Measurements from ENCODE around the gene HOXB4. TPM values are rescaled to one million over a fixed set of nuclear protein-coding genes. Genes with fewer than 3 reads are reported as not detected.

Gene HOXB4
- total and polyA plus RNA-seq, 10 of the 15 experiments (the other 5 are each of a cell fraction or from before 2014, with no cell fraction given), result 0.35 to 5.8 (median 3.0) TPM

- ChIA-PET RAD21 (ENCODE audit: unreplicated experiment) (no interaction called here), POLR2A (no interaction called here), CTCF (interaction anchor here (0.6 kb wide), 1 partner anchor 191 kb away, joined by 3 read pairs; no protein-coding TSS in a partner anchor), SMC1A (ENCODE audit: uncharacterized antibody, unreplicated experiment) (interaction anchor here (0.6 to 0.9 kb wide), 2 partner anchors 9 to 40 kb away, joined by 3 to 4 read pairs; no protein-coding TSS in a partner anchor)
- Histone ChIP-seq H3K4me3 (no peak overlapping the region), H3K36me3 (ENCODE audit: control insufficient read depth in 2 of 2, insufficient read depth in 2 of 2, low read length in 1 of 2) (peaks cover 0 to 6% of the 10 kb centered on the region in 2 experiments; a peak in 2 of 4 replicates), H3K9ac (ENCODE audit: control insufficient read depth, insufficient read depth, low read length) (no peak overlapping the region), H3K4me1 (ENCODE audit: control insufficient read depth, insufficient read depth, low read length) (no peaks in the 10 kb centered on the region), H3K27ac (ENCODE audit: control insufficient read depth, insufficient read depth) (no peak overlapping the region), H2AFZ (ENCODE audit: control insufficient read depth, low read depth, low read length) (no peak overlapping the region), H3K9me3 (replicated peaks; ENCODE audit: control insufficient read depth, insufficient read depth, low read length) (no peaks in the 10 kb centered on the region), H3K79me2 (ENCODE audit: control insufficient read depth, insufficient read depth, low read length) (no peaks in the 10 kb centered on the region), H4K20me1 (ENCODE audit: control insufficient read depth, insufficient read depth) (no peaks in the 10 kb centered on the region), H3K27me3 (replicated peaks in 1 of 2; ENCODE audit: control insufficient read depth in 2 of 2, insufficient read depth in 2 of 2, low read length in 1 of 2) (no peaks in the 10 kb centered on the region), H3K4me2 (ENCODE audit: control insufficient read depth, insufficient read depth) (no peak overlapping the region)
- DNase-seq (ENCODE audit: low read depth, low spot score) (no peak), FAIRE-seq (no peak), ATAC-seq (no peak)
- intact Hi-C loops (cut with micrococcal nuclease; ENCODE audit: unreplicated experiment), result no loop called here
- in situ Hi-C loops (cut with MboI), result no loop called here
- WGBS (ENCODE audit: insufficient coverage, insufficient replicate concordance, low lambda C conversion rate, missing lambda C conversion rate), result 40% methylated on average over 4 of the region's 5 CpGs
- no TSS peak for BruUV-seq (replicated peaks)
- no peak for TF ChIP-seq SUZ12 (IDR thresholded peaks at IDR 0.05; ENCODE audit: unreplicated experiment)
- no peak for TF ChIP-seq NKRF (conservative IDR thresholded peaks at IDR 0.05)
- no peak for TF ChIP-seq POLR2A (IDR thresholded peaks at IDR 0.05; ENCODE audit: low read depth, low read length)
- TF ChIP-seq ATF7 (IDR thresholded peaks at IDR 0.05; ENCODE audit: low read depth), result no peak
- no peak for TF ChIP-seq EED (IDR thresholded peaks at IDR 0.05; ENCODE audit: low read depth)
- TF ChIP-seq MTA3 (IDR thresholded peaks at IDR 0.05; ENCODE audit: borderline replicate concordance, low read length), result no peak
- TF ChIP-seq SRF (IDR thresholded peaks at IDR 0.05; ENCODE audit: low read depth in 2 of 2, low read length in 2 of 2), result no peak
- TF ChIP-seq CBFB (IDR thresholded peaks at IDR 0.05; ENCODE audit: low read depth), result no peak
- TF ChIP-seq, protein P1, sequence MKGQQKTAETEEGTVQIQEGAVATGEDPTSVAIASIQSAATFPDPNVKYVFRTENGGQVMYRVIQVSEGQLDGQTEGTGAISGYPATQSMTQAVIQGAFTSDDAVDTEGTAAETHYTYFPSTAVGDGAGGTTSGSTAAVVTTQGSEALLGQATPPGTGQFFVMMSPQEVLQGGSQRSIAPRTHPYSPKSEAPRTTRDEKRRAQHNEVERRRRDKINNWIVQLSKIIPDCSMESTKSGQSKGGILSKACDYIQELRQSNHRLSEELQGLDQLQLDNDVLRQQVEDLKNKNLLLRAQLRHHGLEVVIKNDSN (IDR thresholded peaks at IDR 0.05; ENCODE audit: borderline replicate concordance, extremely low read length, insufficient read depth, low read depth, low read length), result no peak
- TF ChIP-seq CEBPZ (IDR thresholded peaks at IDR 0.05; ENCODE audit: low read depth, low read length), result no peak
- TF ChIP-seq, protein P2, sequence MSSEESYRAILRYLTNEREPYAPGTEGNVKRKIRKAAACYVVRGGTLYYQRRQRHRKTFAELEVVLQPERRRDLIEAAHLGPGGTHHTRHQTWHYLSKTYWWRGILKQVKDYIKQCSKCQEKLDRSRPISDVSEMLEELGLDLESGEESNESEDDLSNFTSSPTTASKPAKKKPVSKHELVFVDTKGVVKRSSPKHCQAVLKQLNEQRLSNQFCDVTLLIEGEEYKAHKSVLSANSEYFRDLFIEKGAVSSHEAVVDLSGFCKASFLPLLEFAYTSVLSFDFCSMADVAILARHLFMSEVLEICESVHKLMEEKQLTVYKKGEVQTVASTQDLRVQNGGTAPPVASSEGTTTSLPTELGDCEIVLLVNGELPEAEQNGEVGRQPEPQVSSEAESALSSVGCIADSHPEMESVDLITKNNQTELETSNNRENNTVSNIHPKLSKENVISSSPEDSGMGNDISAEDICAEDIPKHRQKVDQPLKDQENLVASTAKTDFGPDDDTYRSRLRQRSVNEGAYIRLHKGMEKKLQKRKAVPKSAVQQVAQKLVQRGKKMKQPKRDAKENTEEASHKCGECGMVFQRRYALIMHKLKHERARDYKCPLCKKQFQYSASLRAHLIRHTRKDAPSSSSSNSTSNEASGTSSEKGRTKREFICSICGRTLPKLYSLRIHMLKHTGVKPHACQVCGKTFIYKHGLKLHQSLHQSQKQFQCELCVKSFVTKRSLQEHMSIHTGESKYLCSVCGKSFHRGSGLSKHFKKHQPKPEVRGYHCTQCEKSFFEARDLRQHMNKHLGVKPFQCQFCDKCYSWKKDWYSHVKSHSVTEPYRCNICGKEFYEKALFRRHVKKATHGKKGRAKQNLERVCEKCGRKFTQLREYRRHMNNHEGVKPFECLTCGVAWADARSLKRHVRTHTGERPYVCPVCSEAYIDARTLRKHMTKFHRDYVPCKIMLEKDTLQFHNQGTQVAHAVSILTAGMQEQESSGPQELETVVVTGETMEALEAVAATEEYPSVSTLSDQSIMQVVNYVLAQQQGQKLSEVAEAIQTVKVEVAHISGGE (CRISPR knock-in tag; IDR thresholded peaks at IDR 0.05), result no peak
- no peak for TF ChIP-seq PML (IDR thresholded peaks at IDR 0.05; ENCODE audit: low read length)
These were observed 25.0 kb downstream of the HOXB4 start for GRCh38 chr17:48553190-48553547.

All from GM12878 (cell line).